ENCODE results near the gene RARS2.
"Not testable (repeated sequence)": the region's sequence is repeated elsewhere in the genome, so short reads cannot be mapped to it uniquely, and the experiment has no call there.

GRCh38 chr6:87489326-87489725 lies 100.5 kb downstream of the RARS2 start:
- TF ChIP-seq POLR2A (IDR thresholded peaks at IDR 0.05; ENCODE audit: extremely low read depth, insufficient read length); CTCF (IDR thresholded peaks at IDR 0.05; ENCODE audit: low read depth, low read length); MAX (IDR thresholded peaks at IDR 0.05; ENCODE audit: low read depth, low read length); MYC (IDR thresholded peaks at IDR 0.05; ENCODE audit: low read depth, low read length): not testable (repeated sequence)

Measured in NB4 (cell line).